Heart left ventricle (tissue), 16 donors: ENCODE results near the gene GALNTL6. TPM values are rescaled to one million over a fixed set of nuclear protein-coding genes. Genes with fewer than 3 reads are reported as not detected.

Experiments used
- ATAC-seq, 4 donors: fragments of 200-7000 bp; cut with Tn5 transposase; one replicate each; pipeline ENCODE4 v1.9.1; 2020 to 2022; ENCODE audit warnings: moderate library complexity in 4 of 4, mild to moderate bottlenecking in 3 of 4, moderate number of reproducible peaks in 1 of 4
- DNase-seq, 5 donors: peaks; one replicate each; pipeline ENCODE4 v3.0.0-alpha.2; 2020
- H3K27ac ChIP-seq, 12 donors: fragments of 200-600 bp; sonication (generic) in 4 of 12; one replicate each; pipeline versions ENCODE4 v1.5.0 to v1.8.0; 2016 to 2022; ENCODE audit warnings: mild to moderate bottlenecking in 2 of 12
- H3K27me3 ChIP-seq, 9 donors: fragments of 200-600 bp; sonication (generic) in 2 of 9; one replicate each; pipeline versions ENCODE4 v1.5.1 to v1.8.0; 2016 to 2022; ENCODE audit warnings: mild to moderate bottlenecking in 3 of 9
- H3K36me3 ChIP-seq, 9 donors: fragments of 200-600 bp; sonication (generic) in 2 of 9; one replicate each; pipeline versions ENCODE4 v1.5.0 to v1.8.0; 2018 to 2022; ENCODE audit warnings: mild to moderate bottlenecking in 2 of 9
- H3K4me1 ChIP-seq, 12 donors: fragments of 200-600 bp; sonication (generic) in 4 of 12; one replicate each; pipeline versions ENCODE4 v1.5.0 to v1.8.0; 2016 to 2022; ENCODE audit warnings: mild to moderate bottlenecking in 3 of 12
- H3K4me3 ChIP-seq, 12 donors: fragments of 200-600 bp; sonication (generic) in 4 of 12; one replicate each; pipeline versions ENCODE4 v1.5.0 to v1.8.0; 2017 to 2022; ENCODE audit warnings: mild to moderate bottlenecking in 9 of 12, moderate library complexity in 4 of 12
- H3K9me3 ChIP-seq, 12 donors: fragments of 200-600 bp; sonication (generic) in 4 of 12; one replicate each; pipeline versions ENCODE4 v1.5.0 to v1.8.0; 2016 to 2022; ENCODE audit warnings: mild to moderate bottlenecking in 1 of 12
- POLR2A ChIP-seq, 2 donors: fragments of 450-650 bp; IDR thresholded peaks; one replicate each; pipeline ENCODE4 v1.6.1; 2017; ENCODE audit warnings: antibody characterized with exemption in 2 of 2, mild to moderate bottlenecking in 2 of 2, moderate library complexity in 2 of 2
- WGBS, 4 donors: extraction: QIAGEN DNeasy Blood & Tissue Kit in 2 of 4; methylation state at CpG; one replicate each; pipeline versions ENCODE4 v1.1.5 to v1.1.7; 2013 to 2018; 5-methylcytosine and 5-hydroxymethylcytosine counted together
- intact Hi-C, 10 donors: fragments of 100-400 bp; cut with DNase I; formaldehyde crosslinking; loops; one replicate each; pipeline versions ENCODE4 v1.11.1 to v1.14.2; 2022
- polyA plus RNA-seq, 2 donors: library from polyadenylated mRNA; stranded (reverse); fragments of 200-250 nt; gene quantifications; one replicate each; pipeline ENCODE4 v1.2.3, GENCODE V29; 2013
- total RNA-seq, 9 donors: library from RNA; depleted of rRNA in 2 of 9; stranded (reverse); fragments of >200 nt in 2 of 9; fragmentation: NEBNext Ultra II Directional in 3 of 9; extraction: Animal tissue kit (Norgen Biotek cat#: 25700) in 3 of 9; gene quantifications; one replicate each; pipeline versions ENCODE4 v1.1.0 to v1.2.4, GENCODE V29; 2016 to 2023
- TF ChIP-seq, protein P1 (sequence below), 12 donors: fragments of 200-600 bp; sonication (generic) in 4 of 12; IDR thresholded peaks; one replicate each; pipeline versions ENCODE4 v1.5.0 to v1.8.0; 2018 to 2022; ENCODE audit warnings: antibody characterized with exemption in 12 of 12, mild to moderate bottlenecking in 5 of 12
- donor health status: ischemic (EF 13 %, LVEDD 7.1; RV severe dilation, severe dysfunction).
- donor health status: healthy with polysubstance abuse.
- donor health status: DM: no; HTN: yes; CAD: no.
- donor health status: DM: no; HTN: no; CAD: no.
- donor health status: ischemic (EF 25% LVEDD 6.9; RV normal size, moderate dysfunction).
- donor health status: ischemic (EF 25% LVEDD 5.7; RV mildly dilated, moderate dysfunction).
- donor health status: healthy.
- donor health status: DM: yes; HTN: yes; CAD: no.
- donor health status: ischemic (EF 35%, LVEDD 5.7; RV mildly dilated, moderate dysfunction).
- donor health status: nonischemic (EF 11% LVEDD 7.7; RV severe dilation, severe dysfunction).
- donor health status: DM: yes; HTN: yes; CAD: no.
- donor health status: PGD.
- donor health status: ischemic (EF 29% LVEDD 5.4; RV normal size, mild dysfunction).
- donor health status: nonischemic (EF 23%, LVEDD 6.1; RV moderate dilation, normal function).

Gene GALNTL6
- total and polyA plus RNA-seq, 11 donors = 0.33 to 0.52 TPM; not detected in 9

DNA sequence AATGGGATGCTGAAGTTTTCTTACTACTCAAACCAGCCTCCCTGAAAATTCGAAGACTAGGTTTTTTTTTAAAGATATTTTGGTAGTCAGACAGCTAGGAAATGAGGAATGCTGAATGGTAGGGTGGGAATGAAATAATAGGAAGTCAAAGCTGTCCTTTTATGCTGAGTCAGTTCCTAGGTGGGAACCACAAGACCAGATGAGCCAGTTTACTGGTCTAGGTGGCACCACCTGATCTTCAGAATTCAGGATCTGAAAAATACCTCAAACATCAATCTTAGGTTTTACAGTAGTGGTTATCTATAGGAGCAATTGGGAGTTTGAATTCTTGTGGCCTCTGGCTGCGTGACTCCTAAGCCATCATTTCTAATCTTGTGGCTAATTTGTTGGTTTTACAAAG is 1172.3 kb downstream of the GALNTL6 start:
- Histone ChIP-seq H3K9me3 (peaks cover 0 to 19% (median 0%) of the 10 kb centered on the region in 12 donors), H3K27me3 (no peaks in the 10 kb centered on the region), H3K4me1 (no peaks in the 10 kb centered on the region), H3K27ac (no peak overlapping the region), H3K4me3 (no peak overlapping the region), H3K36me3 (no peaks in the 10 kb centered on the region)
- TF ChIP-seq, protein P1, sequence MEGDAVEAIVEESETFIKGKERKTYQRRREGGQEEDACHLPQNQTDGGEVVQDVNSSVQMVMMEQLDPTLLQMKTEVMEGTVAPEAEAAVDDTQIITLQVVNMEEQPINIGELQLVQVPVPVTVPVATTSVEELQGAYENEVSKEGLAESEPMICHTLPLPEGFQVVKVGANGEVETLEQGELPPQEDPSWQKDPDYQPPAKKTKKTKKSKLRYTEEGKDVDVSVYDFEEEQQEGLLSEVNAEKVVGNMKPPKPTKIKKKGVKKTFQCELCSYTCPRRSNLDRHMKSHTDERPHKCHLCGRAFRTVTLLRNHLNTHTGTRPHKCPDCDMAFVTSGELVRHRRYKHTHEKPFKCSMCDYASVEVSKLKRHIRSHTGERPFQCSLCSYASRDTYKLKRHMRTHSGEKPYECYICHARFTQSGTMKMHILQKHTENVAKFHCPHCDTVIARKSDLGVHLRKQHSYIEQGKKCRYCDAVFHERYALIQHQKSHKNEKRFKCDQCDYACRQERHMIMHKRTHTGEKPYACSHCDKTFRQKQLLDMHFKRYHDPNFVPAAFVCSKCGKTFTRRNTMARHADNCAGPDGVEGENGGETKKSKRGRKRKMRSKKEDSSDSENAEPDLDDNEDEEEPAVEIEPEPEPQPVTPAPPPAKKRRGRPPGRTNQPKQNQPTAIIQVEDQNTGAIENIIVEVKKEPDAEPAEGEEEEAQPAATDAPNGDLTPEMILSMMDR (IDR thresholded peaks at IDR 0.05) = no peak
- no peak for TF ChIP-seq POLR2A (IDR thresholded peaks at IDR 0.05)
- 63 to 72% (median 67%) methylated on average over 2 of the region's 2 CpGs for whole genome bisulfite sequencing, 4 donors
- ATAC-seq (no peak), DNase-seq (no peak)
- intact Hi-C loops = no loop called here

DNA sequence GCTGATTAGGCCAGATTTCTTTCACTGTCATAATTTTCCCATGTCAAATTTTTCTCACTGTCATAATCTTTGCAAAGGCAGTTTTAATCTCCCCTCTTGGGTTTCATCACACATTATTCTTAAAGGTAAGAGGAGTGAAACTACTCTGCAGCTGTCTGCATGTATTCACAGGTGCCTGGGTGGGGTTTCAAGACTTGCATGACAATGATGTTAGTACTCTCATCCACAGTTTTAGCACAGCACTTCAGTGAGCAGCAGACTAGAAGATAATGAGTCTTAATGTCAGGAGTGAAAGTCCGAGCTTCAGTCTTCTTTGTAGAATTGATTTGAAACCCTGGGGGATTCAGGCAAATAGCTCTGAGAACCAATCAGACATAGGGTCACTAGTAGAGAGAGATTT is 1172.9 kb downstream of the GALNTL6 start:
- intact Hi-C loops = no loop called here
- WGBS, 4 donors = 67 to 84% (median 77%) methylated on average over 1 of the region's 1 CpG

DNA sequence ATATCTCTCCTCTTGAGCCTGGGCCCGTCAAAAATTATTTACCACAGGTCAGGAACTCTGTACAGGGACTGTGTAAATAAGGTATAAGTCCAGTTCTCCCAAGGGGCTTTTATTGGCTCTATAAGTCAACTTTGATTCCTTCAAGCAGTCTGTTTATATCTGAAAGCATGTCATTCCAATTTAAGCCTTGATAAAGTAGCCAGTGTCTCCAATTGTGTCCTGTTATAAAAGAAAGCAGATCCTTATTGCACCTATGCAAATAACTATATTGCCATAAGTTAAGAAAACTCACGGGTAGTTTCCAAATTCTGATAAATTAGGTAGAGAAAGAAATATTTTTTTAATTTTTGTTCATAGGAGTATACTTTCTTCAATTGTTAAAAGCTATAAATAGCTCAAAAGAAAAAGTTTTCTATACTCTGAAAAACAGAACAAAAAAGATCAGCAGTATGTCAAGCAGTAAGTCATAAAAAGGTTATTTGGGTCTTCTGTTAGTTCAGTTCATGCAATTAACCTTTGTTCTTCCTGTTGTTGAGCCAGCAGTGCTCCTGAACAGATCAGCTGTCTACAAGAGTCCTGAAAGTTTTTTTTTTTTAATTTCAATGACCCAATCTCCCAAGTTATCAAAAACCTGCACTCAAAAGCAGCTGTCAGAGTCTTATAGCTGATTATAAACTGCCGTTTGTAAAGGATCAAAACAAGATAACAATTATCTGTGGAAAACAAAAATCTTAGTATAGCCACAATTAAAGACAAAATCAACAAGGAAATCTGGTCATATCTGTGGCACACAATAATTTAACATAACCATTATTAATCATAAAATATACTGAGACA is 1177.0 kb downstream of the GALNTL6 start:
- DNase-seq = no peak
- no peak overlapping the region for H3K4me3 ChIP-seq
- H3K27ac ChIP-seq = no peak overlapping the region
- intact Hi-C loops = no loop called here
- TF ChIP-seq POLR2A (IDR thresholded peaks at IDR 0.05) = no peak
- TF ChIP-seq, protein P1 (IDR thresholded peaks at IDR 0.05) = no peak
- no peaks in the 10 kb centered on the region for H3K36me3 ChIP-seq
- no peaks in the 10 kb centered on the region for H3K4me1 ChIP-seq
- no peaks in the 10 kb centered on the region for H3K27me3 ChIP-seq
- H3K9me3 ChIP-seq = peaks cover 0 to 13% (median 0%) of the 10 kb centered on the region in 12 donors
- 52 to 61% (median 53%) methylated on average over 3 of the region's 3 CpGs for WGBS, 4 donors
- no peak for ATAC-seq

More for the DNA sequence above, 1172.9 kb downstream of the GALNTL6 start:
- ATAC-seq = no peak
- Histone ChIP-seq H3K9me3 (peaks cover 0 to 19% (median 0%) of the 10 kb centered on the region in 12 donors), H3K27me3 (no peaks in the 10 kb centered on the region), H3K4me1 (no peaks in the 10 kb centered on the region), H3K36me3 (no peaks in the 10 kb centered on the region), H3K4me3 (no peak overlapping the region), H3K27ac (no peak overlapping the region)
- DNase-seq = no peak
- no peak for TF ChIP-seq POLR2A (IDR thresholded peaks at IDR 0.05)
- TF ChIP-seq, protein P1 (IDR thresholded peaks at IDR 0.05) = no peak

DNA sequence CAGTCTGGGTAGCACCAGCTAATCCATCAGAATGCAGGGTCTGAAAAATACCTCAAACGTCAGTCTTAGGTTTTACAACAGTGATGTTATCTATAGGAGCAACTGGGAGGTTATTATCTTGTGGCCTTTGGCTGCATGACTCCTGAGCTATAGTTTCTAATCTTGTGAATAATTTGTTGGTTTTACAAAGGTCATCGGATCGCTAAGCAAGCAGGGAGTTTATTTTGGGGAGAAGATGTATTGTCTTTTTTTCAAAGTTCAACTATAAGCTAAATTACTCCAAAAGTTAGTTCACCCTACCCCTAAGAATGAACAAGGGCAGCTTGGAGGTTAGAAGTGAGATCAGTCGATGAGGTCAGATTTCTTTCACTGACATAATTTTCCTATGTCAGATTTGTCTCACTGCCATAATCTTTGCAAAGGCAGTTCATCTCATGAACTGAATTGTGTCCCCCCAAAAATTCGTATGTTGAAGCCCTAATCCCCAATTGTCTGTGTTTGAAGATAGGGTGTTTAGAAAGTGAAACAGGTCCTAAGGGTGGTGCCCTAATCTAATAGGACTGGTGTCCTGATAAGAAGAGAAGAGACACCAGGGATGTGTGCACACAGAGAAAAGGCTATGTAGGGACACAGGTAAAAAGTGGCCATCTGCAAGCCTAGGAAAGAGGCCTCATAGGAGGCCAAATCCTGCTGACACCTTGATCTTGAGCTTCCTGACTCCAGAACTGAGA is 1179.6 kb downstream of the GALNTL6 start:
- Histone ChIP-seq H3K36me3 (no peaks in the 10 kb centered on the region), H3K4me1 (peaks cover 0 to 2% (median 0%) of the 10 kb centered on the region in 12 donors), H3K4me3 (no peak overlapping the region), H3K9me3 (peaks cover 0 to 12% (median 0%) of the 10 kb centered on the region in 12 donors), H3K27me3 (no peaks in the 10 kb centered on the region), H3K27ac (no peak overlapping the region)
- 68 to 76% (median 69%) methylated on average over 5 of the region's 5 CpGs for WGBS, 4 donors
- TF ChIP-seq POLR2A (IDR thresholded peaks at IDR 0.05) = no peak
- TF ChIP-seq, protein P1 (IDR thresholded peaks at IDR 0.05) = no peak
- ATAC-seq (no peak), DNase-seq (no peak)
- intact Hi-C loops = no loop called here
